Uterus (tissue), 2 donors: ENCODE data around the gene C11orf24.

Experiments
- CTCF ChIP-seq, 4 experiments: fragments of 200-600 bp in 2 of 4; fragments of 450-650 bp in 2 of 4; sonication (generic) in 2 of 4; IDR thresholded peaks; one replicate each; pipeline ENCODE4 v1.5.1; 2016 to 2019; ENCODE audit warnings: antibody characterized with exemption in 4 of 4, mild to moderate bottlenecking in 2 of 4, moderate library complexity in 1 of 4
- POLR2A ChIP-seq, 2 donors: fragments of 450-650 bp; IDR thresholded peaks; one replicate each; pipeline ENCODE4 v1.6.1; 2016; ENCODE audit warnings: antibody characterized with exemption in 2 of 2, mild to moderate bottlenecking in 1 of 2, moderate library complexity in 1 of 2

DNA sequence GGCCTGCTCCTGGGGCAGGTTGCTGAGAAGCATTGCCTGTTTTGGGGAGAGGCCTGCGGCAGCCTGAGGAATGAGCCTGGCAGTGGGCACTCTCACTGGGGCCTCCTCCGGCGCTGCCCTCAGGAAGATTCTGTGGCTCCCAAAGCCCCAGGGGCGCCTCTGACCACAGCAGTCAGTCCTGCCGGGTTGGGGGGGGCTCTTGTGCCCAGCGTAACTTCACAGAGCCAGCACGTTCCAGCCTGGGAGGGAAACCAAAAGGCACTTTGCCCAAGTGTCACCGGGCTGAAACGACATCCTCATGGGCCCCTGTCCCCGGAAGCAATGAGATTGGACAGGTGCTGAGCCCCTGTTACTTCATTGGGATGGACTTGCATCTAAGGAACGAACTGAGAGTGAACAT, 36.3 kb upstream of the C11orf24 start:
- TF ChIP-seq CTCF (IDR thresholded peaks at IDR 0.05), result no peak
- no peak for TF ChIP-seq POLR2A (IDR thresholded peaks at IDR 0.05)
